ENCODE results near the gene VWC2. TPM values are rescaled to one million over a fixed set of nuclear protein-coding genes. Genes with fewer than 3 reads are reported as not detected.

VWC2 gene
- total RNA-seq, 2 experiments from 2014 or later, result not detected

GRCh38 chr7:49821181-49821580 lies 47.7 kb downstream of the VWC2 start:
- Histone ChIP-seq H2AFZ (ENCODE audit: low read length) (no peak overlapping the region), H3K4me2 (ENCODE audit: low read length) (no peak overlapping the region), H3K4me1 (ENCODE audit: insufficient read depth, low read length, poor library complexity, severe bottlenecking) (no peaks in the 10 kb centered on the region), H4K20me1 (ENCODE audit: insufficient read depth, low read length) (no peaks in the 10 kb centered on the region), H3K4me3 (ENCODE audit: low read depth, low read length, poor library complexity, severe bottlenecking) (no peak overlapping the region), H3K9me2 (ENCODE audit: insufficient read depth, low read length) (no peaks in the 10 kb centered on the region), H3K79me2 (ENCODE audit: insufficient read depth, low read depth, low read length) (no peaks in the 10 kb centered on the region), H3K27ac (ENCODE audit: low read depth, low read length, poor library complexity, severe bottlenecking) (no peak overlapping the region), H3K36me3 (ENCODE audit: insufficient read depth, low read length) (no peaks in the 10 kb centered on the region), H3K9me3 (ENCODE audit: low read length) (0 out of 2 replicates have a peak, but pooled peaks cover 4% of the 10 kb centered on the region)
- POLR2A ChIA-PET, result interaction anchor here (0.6 to 1.4 kb wide), 2 partner anchors 25 to 26 kb away, joined by 4 read pairs; no protein-coding TSS in a partner anchor
- DNase-seq (ENCODE audit: low spot score), result no peak
- no TSS peak for BruUV-seq (replicated peaks)
- CTCF ChIA-PET (ENCODE audit: unreplicated experiment), result no interaction called here
- TF ChIP-seq EZH2phosphoT487 (IDR thresholded peaks at IDR 0.05; ENCODE audit: borderline replicate concordance, low read depth, low read length) (no peak), CTCF (conservative IDR thresholded peaks at IDR 0.05; ENCODE audit: low read length) (no peak)
- intact Hi-C loops (cut with micrococcal nuclease; ENCODE audit: unreplicated experiment), result no loop called here

- CTCF ChIA-PET (ENCODE audit: unreplicated experiment), result no interaction called here
- no peaks in the 10 kb centered on the region for H3K79me2 ChIP-seq (ENCODE audit: insufficient read depth, low read depth, low read length)
- H3K9me2 ChIP-seq (ENCODE audit: insufficient read depth, low read length), result no peaks in the 10 kb centered on the region
- no TSS peak for BruUV-seq (replicated peaks)
- H2AFZ ChIP-seq (ENCODE audit: low read length), result no peak overlapping the region
- DNase-seq (ENCODE audit: low spot score), result no peak
- no peak overlapping the region for H3K4me3 ChIP-seq (ENCODE audit: low read depth, low read length, poor library complexity, severe bottlenecking)
- TF ChIP-seq CTCF (conservative IDR thresholded peaks at IDR 0.05; ENCODE audit: low read length), result no peak
- TF ChIP-seq EZH2phosphoT487 (IDR thresholded peaks at IDR 0.05; ENCODE audit: borderline replicate concordance, low read depth, low read length), result no peak
- H3K36me3 ChIP-seq (ENCODE audit: insufficient read depth, low read length), result no peaks in the 10 kb centered on the region
- H4K20me1 ChIP-seq (ENCODE audit: insufficient read depth, low read length), result no peaks in the 10 kb centered on the region
- POLR2A ChIA-PET, result no interaction called here
- no peak overlapping the region for H3K27ac ChIP-seq (ENCODE audit: low read depth, low read length, poor library complexity, severe bottlenecking)
- intact Hi-C loops (cut with micrococcal nuclease; ENCODE audit: unreplicated experiment), result no loop called here
- no peaks in the 10 kb centered on the region for H3K4me1 ChIP-seq (ENCODE audit: insufficient read depth, low read length, poor library complexity, severe bottlenecking)
- 0 out of 2 replicates have a peak, but pooled peaks cover 4% of the 10 kb centered on the region for H3K9me3 ChIP-seq (ENCODE audit: low read length)
- no peak overlapping the region for H3K4me2 ChIP-seq (ENCODE audit: low read length)
These were observed 49.4 kb downstream of the VWC2 start for GRCh38 chr7:49822856-49823255.

- H4K20me1 ChIP-seq (ENCODE audit: insufficient read depth, low read length), result no peaks in the 10 kb centered on the region
- no peaks in the 10 kb centered on the region for H3K9me2 ChIP-seq (ENCODE audit: insufficient read depth, low read length)
- ChIA-PET CTCF (ENCODE audit: unreplicated experiment) (no interaction called here), POLR2A (no interaction called here)
- no peak for DNase-seq (ENCODE audit: low spot score)
- TF ChIP-seq CTCF (conservative IDR thresholded peaks at IDR 0.05; ENCODE audit: low read length), result no peak
- TF ChIP-seq EZH2phosphoT487 (IDR thresholded peaks at IDR 0.05; ENCODE audit: borderline replicate concordance, low read depth, low read length), result no peak
- H3K4me2 ChIP-seq (ENCODE audit: low read length), result no peak overlapping the region
- H3K9me3 ChIP-seq (ENCODE audit: low read length), result 0 out of 2 replicates have a peak, but pooled peaks cover 4% of the 10 kb centered on the region
- H3K79me2 ChIP-seq (ENCODE audit: insufficient read depth, low read depth, low read length), result no peaks in the 10 kb centered on the region
- no peak overlapping the region for H3K27ac ChIP-seq (ENCODE audit: low read depth, low read length, poor library complexity, severe bottlenecking)
- H3K36me3 ChIP-seq (ENCODE audit: insufficient read depth, low read length), result no peaks in the 10 kb centered on the region
- no peaks in the 10 kb centered on the region for H3K4me1 ChIP-seq (ENCODE audit: insufficient read depth, low read length, poor library complexity, severe bottlenecking)
- no TSS peak for BruUV-seq (replicated peaks)
- intact Hi-C loops (cut with micrococcal nuclease; ENCODE audit: unreplicated experiment), result no loop called here
- H3K4me3 ChIP-seq (ENCODE audit: low read depth, low read length, poor library complexity, severe bottlenecking), result no peak overlapping the region
- H2AFZ ChIP-seq (ENCODE audit: low read length), result no peak overlapping the region
These were observed 50.1 kb downstream of the VWC2 start for GRCh38 chr7:49823566-49823965.
